Activated CD4-positive, CD25-positive, alpha-beta regulatory T cell treated with anti-CD3 and anti-CD28 coated beads, Interleukin-2, amount 50 U/mL, for 16 hours (primary cell): ENCODE data around the gene FREY1.
A peak's percentile ranks its signal among the peaks of the same experiment; 100 is the strongest.

Source experiments
- DNase-seq: peaks from one replicate; pipeline ENCODE4 v3.0.0-alpha.2; 2020; ENCODE audit warnings: low read depth, low spot score

The FREY1 gene

GRCh38 chr11:45895553-45896259 lies 11.4 kb downstream of the FREY1 start:
- DNase-seq: no peak

- no peak for DNase-seq
These were observed 12.4 kb downstream of the FREY1 start for GRCh38 chr11:45894555-45895247.

GRCh38 chr11:45892856-45893255 lies 14.2 kb downstream of the FREY1 start:
- DNase-seq: no peak

GRCh38 chr11:45890886-45891550 lies 16.1 kb downstream of the FREY1 start:
- no peak for DNase-seq

- no peak for DNase-seq
These were observed 17.1 kb downstream of the FREY1 start for GRCh38 chr11:45889966-45890365.

- no peak for DNase-seq
These were observed 17.5 kb downstream of the FREY1 start for GRCh38 chr11:45889555-45889954.

GRCh38 chr11:45887587-45887986 lies 19.5 kb downstream of the FREY1 start:
- no peak for DNase-seq

- no peak for DNase-seq
These were observed 20.1 kb downstream of the FREY1 start for GRCh38 chr11:45886816-45887520.

- DNase-seq: no peak
These were observed 20.9 kb downstream of the FREY1 start for GRCh38 chr11:45885921-45886721.

- DNase-seq: peak; percentile 13
These were observed 21.7 kb downstream of the FREY1 start, which contains the start of gene MAPK8IP1 for GRCh38 chr11:45885274-45885920. TSS of gene MAPK8IP1 (plus strand) at chr11:45885651. CDS start at chr11:45885821, 170 bp downstream.

GRCh38 chr11:45884596-45885185 lies 22.4 kb downstream of the FREY1 start:
- no peak for DNase-seq

GRCh38 chr11:45881708-45882368 lies 25.2 kb downstream of the FREY1 start:
- DNase-seq: no peak

- no peak for DNase-seq
These were observed 26.1 kb downstream of the FREY1 start for GRCh38 chr11:45880772-45881570.

GRCh38 chr11:45879803-45880686 lies 27.0 kb downstream of the FREY1 start:
- no peak for DNase-seq

- no peak for DNase-seq
These were observed 29.2 kb downstream of the FREY1 start for GRCh38 chr11:45877845-45878244.

- DNase-seq: no peak
These were observed 29.9 kb downstream of the FREY1 start for GRCh38 chr11:45877221-45877620.

GRCh38 chr11:45876401-45876800 lies 30.7 kb downstream of the FREY1 start:
- no peak for DNase-seq
